HL-60 (cell line): ENCODE data around the gene DNAJB12.

Experiments
- GABPA ChIP-seq: IDR thresholded peaks from 2 replicates; pipeline ENCODE4 v1.6.1; 2012; ENCODE audit warnings: low read depth
- POLR2AphosphoS5 ChIP-seq: IDR thresholded peaks from 2 replicates; pipeline ENCODE4 v1.6.1; 2012; ENCODE audit warnings: low read depth

GRCh38 chr10:72338180-72338579 lies 16.5 kb downstream of the DNAJB12 start:
- TF ChIP-seq GABPA, result no peak
- TF ChIP-seq POLR2AphosphoS5, result no peak
